ENCODE data around the gene FOXA3. TPM values are rescaled to one million over a fixed set of nuclear protein-coding genes. Genes with fewer than 3 reads are reported as not detected.

The FOXA3 gene
- total RNA-seq, 2 donors from 2014 or later: 0.09 to 1.1 TPM

GRCh38 chr19:45919678-45920077, 55.6 kb downstream of the FOXA3 start:
- Histone ChIP-seq H3K4me1 (replicated peaks) (no peaks in the 10 kb centered on the region), H3K27me3 (replicated peaks; ENCODE audit: insufficient read depth) (no peaks in the 10 kb centered on the region), H3K27ac (no peak overlapping the region), H3K4me3 (no peak overlapping the region), H3K36me3 (no peaks in the 10 kb centered on the region), H3K9me3 (no peaks in the 10 kb centered on the region)
- 57% methylated on average over 7 of the region's 7 CpGs for WGBS
- no peak for DNase-seq (ENCODE audit: low spot score)
- TF ChIP-seq POLR2A (IDR thresholded peaks at IDR 0.05) (no peak), CTCF (IDR thresholded peaks at IDR 0.05) (no peak), POLR2AphosphoS5 (IDR thresholded peaks at IDR 0.05) (no peak)
- intact Hi-C loops (cut with DNase I): no loop called here

- Histone ChIP-seq H3K27ac (no peak overlapping the region), H3K36me3 (no peaks in the 10 kb centered on the region), H3K27me3 (replicated peaks; ENCODE audit: insufficient read depth) (no peaks in the 10 kb centered on the region), H3K4me3 (no peak overlapping the region), H3K9me3 (no peaks in the 10 kb centered on the region), H3K4me1 (replicated peaks) (no peaks in the 10 kb centered on the region)
- 62% methylated on average over 8 of the region's 8 CpGs for WGBS
- no peak for TF ChIP-seq CTCF (IDR thresholded peaks at IDR 0.05)
- intact Hi-C loops (cut with DNase I): no loop called here
- DNase-seq (ENCODE audit: low spot score): no peak
These were observed 56.3 kb downstream of the FOXA3 start for GRCh38 chr19:45920458-45920857.

- H3K36me3 ChIP-seq: no peaks in the 10 kb centered on the region
- H3K4me1 ChIP-seq (replicated peaks): no peaks in the 10 kb centered on the region
- intact Hi-C loops (cut with DNase I): no loop called here
- no peaks in the 10 kb centered on the region for H3K9me3 ChIP-seq
- no peaks in the 10 kb centered on the region for H3K27me3 ChIP-seq (replicated peaks; ENCODE audit: insufficient read depth)
- TF ChIP-seq POLR2AphosphoS5 (IDR thresholded peaks at IDR 0.05): no peak
- no peak for TF ChIP-seq CTCF (IDR thresholded peaks at IDR 0.05)
- no peak for TF ChIP-seq POLR2A (IDR thresholded peaks at IDR 0.05)
- no peak for DNase-seq (ENCODE audit: low spot score)
- no peak overlapping the region for H3K27ac ChIP-seq
- 58% methylated on average over 9 of the region's 9 CpGs for WGBS
- no peak overlapping the region for H3K4me3 ChIP-seq
These were observed 58.2 kb downstream of the FOXA3 start for GRCh38 chr19:45922281-45922680.

Other genes with a start within 250 kb of the FOXA3 start
- 10 to 100 TPM; 47.3 to 55.6 TPM for gene EML2, start 224.9 kb upstream of the FOXA3 start, total RNA-seq
- gene GIPR, start 196.1 kb upstream of the FOXA3 start, total RNA-seq: 1 to 10 TPM; 2.6 to 4.9 TPM
- gene SNRPD2, start 172.4 kb upstream of the FOXA3 start, total RNA-seq: 100 to 1,000 TPM; 132 to 240 TPM
- gene QPCTL, start 171.7 kb upstream of the FOXA3 start, total RNA-seq: 10 to 100 TPM in 1 of 2 donors, 1 to 10 TPM in 1; 5.2 to 18.4 TPM
- gene FBXO46, start 133.4 kb upstream of the FOXA3 start, total RNA-seq: 10 to 100 TPM; 21.8 to 26.7 TPM
- 1 to 10 TPM in 1 of 2 donors, not detected in 1; 1.8 TPM for gene MEIOSIN, start 130.9 kb upstream of the FOXA3 start, total RNA-seq
- 10 to 100 TPM; 33.7 to 37.5 TPM for gene SIX5, start 95.1 kb upstream of the FOXA3 start, total RNA-seq
- 10 to 100 TPM; 52.8 to 88.2 TPM for gene DMPK, start 81.8 kb upstream of the FOXA3 start, total RNA-seq
- 10 to 100 TPM; 35.5 to 96.7 TPM for gene DMWD, start 71.5 kb upstream of the FOXA3 start, total RNA-seq
- 1 to 10 TPM in 1 of 2 donors, under 1 TPM in 1; 0.50 to 5.2 TPM for gene RSPH6A, start 49.0 kb upstream of the FOXA3 start, total RNA-seq
- gene SYMPK, start 1.2 kb upstream of the FOXA3 start, total RNA-seq: 100 to 1,000 TPM in 1 of 2 donors, 10 to 100 TPM in 1; 76.4 to 104 TPM
- gene IRF2BP1, start 21.8 kb downstream of the FOXA3 start, total RNA-seq: 10 to 100 TPM; 55.5 to 63.0 TPM
- 1 to 10 TPM; 8.7 to 9.1 TPM for gene MYPOP, start 38.3 kb downstream of the FOXA3 start, total RNA-seq
- gene NANOS2, start 50.5 kb downstream of the FOXA3 start, total RNA-seq: 1 to 10 TPM in 1 of 2 donors, not detected in 1; 4.1 TPM
- 1 to 10 TPM in 1 of 2 donors, under 1 TPM in 1; 0.87 to 3.1 TPM for gene NOVA2, start 109.5 kb downstream of the FOXA3 start, total RNA-seq
- gene CCDC61, start 131.1 kb downstream of the FOXA3 start, total RNA-seq: 10 to 100 TPM; 22.9 to 23.7 TPM
- gene PGLYRP1, start 158.7 kb downstream of the FOXA3 start, total RNA-seq: not detected
- gene IGFL4, start 176.7 kb downstream of the FOXA3 start, total RNA-seq: not detected

Measured in prostate gland (tissue), 2 donors.